Stimulated activated CD4-positive, alpha-beta T cell treated with anti-CD3 and anti-CD28 coated beads, TNF-alpha, amount 100 ng/mL, for 4 hours (primary cell): ENCODE data around the gene AGTRAP.

ENCODE experiments used
- DNase-seq, 3 experiments: peaks; one replicate each; pipeline ENCODE4 v3.0.0-alpha.2; 2020; ENCODE audit warnings: low read depth in 3 of 3

AGTRAP gene

DNA sequence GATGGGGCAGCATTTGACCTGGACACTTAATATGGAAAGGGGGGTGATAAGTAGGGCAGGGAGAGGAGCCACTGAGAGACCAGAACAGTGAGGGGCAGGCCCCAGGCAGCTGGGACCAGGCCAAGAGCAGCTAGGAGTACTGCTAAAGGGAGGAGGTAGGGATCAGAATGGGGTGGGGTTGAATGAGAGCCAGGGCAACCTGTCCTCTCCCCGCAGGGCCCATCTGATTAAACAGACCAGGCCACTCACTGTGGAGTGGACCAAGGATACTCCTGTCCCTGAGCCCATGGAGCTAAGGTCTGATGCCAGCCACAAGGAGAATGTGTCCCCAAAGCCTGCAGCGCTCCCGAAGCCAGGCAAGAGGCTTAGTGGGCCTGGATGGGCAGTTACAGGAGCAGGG, 28.2 kb downstream of the AGTRAP start:
- DNase-seq, result no peak

DNA sequence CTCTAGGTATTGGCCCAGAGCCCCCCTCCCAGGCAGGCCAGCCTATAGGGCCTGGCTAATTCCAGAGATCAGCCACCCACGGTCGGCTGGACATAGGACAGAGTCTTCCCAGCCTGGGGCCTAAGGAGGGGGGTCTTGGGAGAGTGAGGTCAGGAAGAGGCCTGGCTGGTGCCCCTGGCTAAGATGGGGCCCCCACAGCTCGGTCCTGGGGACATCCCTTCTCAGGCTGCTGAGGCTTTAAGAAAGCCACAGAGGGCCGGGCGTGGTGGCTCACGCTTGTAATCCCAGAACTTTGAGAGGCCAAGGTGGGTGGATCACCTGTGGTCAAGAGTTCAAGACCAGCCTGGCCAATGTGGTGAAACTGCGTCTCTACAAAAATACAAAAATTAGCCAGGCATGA, 28.6 kb downstream of the AGTRAP start:
- DNase-seq, result no peak

DNA sequence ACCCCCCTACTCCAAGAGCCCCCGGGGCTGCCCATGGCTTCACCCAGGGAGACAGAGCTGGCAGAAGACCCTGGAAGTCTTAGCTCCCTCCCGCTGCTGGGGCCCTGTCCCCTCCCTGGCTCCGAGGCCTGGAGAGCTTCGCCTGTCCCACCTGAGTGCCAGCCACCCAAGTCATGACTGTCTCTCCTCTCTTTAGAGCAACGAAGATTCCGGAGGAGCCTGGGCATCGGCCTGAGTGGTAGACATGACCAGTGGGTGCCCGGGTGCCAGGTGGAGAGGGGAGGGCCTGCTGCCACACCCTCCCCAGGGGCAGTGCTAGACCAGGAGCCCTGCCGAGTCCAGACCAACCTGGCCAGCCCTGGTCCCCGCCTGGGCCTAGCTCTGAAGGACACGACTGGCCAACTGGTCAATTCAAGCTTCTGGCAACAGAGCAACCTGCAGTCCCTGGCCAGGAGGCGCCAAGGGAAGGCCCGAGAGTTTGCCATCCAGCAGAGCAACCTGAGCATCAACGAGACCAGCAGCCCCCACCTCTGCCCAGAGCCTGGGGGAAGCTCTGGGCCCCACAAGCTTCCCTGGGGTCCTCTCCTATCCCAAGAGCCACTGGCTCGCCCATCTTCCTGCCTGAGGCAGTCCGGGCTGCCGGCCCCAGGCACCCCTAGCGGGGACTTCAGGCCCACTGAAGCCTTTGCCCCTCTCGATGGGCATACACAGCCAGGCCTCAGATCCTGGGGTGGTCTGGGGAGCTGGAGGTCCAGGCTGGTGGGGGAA, 29.9 kb downstream of the AGTRAP start:
- no peak for DNase-seq

DNA sequence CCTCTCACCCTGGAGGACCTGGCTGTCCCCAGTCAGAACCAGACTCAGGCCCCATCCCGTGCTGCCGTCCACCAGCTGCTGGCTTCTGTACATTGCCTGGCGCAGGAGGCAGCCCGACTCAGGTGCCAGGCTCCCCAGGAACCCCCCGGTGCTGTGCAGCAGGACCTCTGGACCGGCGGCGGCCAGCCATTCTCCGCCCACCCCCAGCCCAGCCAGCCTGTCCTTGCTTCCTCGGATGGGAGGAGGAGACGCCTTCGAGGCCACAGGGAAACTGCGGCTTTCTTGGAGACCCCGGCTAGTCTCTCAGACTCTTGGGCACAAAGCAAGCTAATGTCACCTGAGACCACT, 30.5 kb downstream of the AGTRAP start:
- DNase-seq, result no peak

DNA sequence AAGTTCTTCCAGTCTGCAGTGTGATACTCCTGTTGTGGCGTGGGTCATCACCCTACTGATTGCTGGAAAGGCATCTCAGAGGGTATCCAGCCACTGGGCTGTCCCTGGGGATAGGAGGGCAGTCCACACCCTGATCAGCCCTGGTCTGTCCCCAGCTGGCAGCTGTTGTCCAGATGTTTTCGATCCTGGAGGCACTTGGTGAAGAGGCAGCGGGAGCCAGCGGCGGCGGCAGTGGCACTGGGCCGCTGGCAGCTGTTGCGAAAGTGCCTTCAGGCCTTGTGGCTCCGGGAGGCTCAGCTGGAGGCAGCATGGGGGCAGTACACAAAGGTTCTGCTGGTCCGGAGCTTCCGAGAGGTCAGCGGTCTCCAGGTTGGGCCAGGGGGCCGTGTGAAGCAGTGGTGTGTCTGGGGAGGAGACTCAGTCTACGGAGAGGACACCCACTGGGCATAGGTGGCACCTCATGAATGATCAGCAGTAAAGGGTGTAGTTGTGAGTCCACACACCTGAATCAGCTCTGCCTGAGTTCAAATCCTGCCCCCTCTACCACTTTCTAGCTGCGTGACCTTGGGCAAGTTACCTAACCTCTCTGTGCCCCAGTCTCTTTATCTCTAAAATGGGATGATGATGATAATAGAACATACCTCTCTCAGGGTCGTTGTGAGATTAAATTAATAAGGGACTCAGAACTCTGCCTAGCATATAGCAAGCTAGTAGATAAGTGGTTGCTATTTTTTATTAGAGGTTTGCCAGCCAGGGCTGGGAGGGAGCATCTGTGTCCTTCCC, 32.2 kb downstream of the AGTRAP start:
- no peak for DNase-seq

DNA sequence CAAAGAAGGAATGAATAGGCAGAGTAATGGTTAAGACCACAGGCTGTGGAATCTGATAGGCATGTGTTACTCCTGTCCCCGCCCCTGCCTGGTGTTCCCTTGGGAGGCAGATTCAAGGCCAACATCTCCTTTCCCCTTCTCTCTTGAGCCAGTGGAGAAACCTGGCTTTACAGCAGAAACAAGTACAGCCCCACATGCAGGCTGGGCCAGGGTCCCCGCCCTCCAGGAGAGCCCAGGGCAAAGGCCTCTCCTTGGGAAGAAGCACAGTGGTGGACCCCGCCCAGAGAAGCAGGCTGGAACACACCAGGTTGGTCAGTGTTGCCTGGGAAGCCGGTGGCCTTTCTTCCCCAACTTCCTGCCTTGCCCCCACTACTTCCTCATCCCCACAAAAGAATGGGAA, 32.9 kb downstream of the AGTRAP start:
- DNase-seq, result no peak

DNA sequence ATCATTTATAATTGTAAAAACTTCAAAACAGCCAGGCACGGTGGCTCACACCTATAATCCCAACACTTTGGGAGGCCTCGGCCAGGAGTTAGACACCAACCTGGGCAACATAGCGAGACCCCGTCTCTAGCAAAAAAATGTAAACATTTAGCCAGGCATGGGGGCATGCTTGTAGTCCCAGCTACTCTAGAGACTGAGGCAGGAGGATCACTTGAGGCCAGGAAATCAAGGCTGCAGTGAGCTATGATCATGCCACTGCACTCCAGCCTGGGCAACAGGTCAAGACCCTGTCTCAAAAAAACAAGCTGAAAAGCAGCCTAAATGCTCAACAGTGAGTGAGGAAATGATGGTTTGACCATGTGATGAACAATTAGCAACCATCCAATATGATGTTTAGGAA, 33.3 kb downstream of the AGTRAP start:
- no peak for DNase-seq

DNA sequence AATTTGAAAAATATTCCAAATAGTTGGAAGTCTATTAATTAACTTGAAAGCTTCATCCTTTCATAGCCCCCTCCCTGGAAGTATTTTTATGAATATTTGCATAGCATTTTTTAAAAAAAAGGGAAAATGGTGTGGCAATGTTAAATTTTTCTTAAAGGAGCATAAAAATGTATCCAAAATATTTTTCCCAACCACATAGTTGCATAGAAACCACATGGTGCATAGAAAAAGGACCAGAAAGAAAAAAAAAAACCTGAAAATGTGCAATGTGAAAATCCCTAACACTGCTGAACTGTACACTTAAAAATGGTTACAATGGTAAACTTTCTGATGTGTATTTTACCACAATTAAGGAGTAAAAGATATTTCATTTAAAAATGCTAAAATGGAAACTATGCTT, 34.1 kb downstream of the AGTRAP start:
- no peak for DNase-seq

DNA sequence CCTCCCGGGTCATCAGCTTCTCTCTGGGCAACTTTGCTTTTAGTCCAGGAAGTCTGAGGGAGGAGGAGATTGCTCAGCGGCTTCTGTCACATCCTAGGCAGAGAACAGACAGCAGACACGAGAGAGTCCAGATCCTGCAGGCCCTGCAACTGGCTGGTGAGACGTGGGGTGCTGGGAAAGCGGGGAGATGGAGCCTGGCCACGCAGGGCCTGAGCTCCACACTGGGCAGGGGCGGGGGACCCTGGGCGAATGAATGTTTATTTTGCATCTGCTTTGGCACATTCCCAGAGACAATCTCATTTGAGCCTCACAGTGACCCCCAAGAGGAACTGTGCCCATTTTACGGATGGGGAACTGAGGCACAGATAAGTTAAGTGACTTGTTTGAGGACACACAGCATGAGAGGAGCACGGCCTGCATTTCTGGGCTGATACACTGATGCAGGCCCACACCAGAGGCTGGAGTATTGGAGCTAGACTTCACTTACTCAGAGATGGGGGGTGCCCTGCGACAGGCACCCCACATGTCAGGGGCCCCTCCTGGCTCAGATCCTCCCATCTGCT, 35.6 kb downstream of the AGTRAP start:
- DNase-seq, result no peak

DNA sequence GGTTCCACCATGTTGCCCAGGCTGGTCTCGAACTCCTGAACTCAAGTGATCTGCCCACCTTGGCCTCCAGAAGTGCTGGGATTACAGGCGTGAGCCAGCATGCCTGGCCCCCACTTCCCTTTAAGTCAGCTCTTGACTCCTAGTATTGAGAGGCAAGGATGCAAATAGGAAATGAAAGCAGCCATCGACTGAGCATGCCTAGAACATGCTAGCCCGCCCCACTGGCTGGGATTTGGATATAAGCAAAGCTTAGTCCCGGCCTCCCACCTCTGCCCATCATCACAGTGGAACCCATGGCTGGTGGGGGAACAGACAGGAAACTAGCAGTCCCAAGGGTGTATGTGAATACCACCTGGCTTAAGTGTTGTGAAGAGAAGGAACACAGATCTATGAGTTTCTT, 36.5 kb downstream of the AGTRAP start:
- DNase-seq, result no peak

DNA sequence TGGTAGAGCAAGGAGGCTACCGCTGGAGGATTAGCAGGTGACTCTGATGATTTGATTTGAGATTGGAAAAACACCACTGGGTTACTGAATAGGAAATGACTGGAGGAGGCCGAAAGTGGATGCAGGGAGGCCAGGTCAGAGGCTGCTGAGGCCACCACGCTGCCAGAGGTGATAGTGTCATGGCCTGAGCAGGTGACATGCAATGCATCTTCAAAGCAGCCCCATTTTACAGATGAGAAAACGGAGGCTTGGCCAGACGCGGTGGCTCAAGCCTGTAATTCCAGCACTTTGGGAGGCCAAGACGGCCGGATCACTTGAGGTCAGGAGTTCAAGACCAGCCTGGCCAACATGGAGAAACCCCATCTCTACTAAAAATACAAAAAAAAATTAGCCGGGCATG, 38.8 kb downstream of the AGTRAP start:
- no peak for DNase-seq

DNA sequence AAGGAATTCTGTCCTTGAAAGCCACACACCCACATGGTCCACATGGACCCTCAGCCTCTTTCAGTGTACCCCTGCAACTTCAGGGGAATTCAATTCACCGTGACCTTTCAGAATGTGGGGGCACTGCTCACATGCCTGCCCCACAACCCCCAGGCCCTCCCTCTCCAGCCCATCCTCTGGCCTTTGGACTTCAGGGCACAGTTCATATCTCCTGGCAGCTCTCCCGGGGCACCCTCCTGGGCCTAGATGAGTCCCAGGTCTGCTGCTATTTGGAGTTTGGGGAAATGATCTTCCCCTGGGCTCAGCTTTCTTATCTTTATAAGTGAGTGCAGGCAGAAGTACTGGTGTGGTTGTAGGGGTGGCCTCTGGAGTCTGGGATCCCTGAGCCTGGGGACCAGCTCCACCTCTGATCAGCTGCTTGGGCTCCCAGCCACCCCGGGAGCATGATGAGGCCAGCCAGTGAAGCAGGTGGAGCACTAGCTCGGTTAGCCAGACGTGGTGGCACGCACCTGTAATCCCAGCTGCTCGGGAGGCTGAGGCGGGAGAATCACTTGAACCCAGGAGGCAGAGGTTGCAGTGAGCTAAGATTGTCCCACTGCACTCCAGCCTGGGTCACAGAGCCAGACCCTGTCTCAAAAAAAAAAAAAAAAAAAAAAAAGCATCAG, 41.9 kb downstream of the AGTRAP start:
- no peak for DNase-seq

DNA sequence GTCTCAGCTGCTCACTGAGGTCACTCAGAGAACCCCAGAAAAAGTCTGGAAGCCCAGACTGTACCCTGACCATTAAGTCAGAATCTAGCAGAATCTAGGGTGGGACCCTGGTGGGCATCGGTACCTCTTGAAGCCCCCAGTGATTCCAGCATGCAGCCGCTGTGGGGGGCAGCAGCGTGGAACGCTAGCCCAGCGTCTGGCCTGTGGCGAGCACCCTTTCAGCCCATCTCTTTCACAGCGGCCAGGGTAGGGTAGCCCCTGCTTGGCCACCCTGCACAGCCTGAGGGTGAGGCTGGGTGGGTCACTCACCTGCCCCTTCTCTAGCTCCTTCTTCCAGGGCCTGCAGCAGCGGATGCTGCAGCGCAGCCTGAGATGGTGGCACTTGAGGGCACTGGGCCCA, 42.4 kb downstream of the AGTRAP start:
- no peak for DNase-seq

DNA sequence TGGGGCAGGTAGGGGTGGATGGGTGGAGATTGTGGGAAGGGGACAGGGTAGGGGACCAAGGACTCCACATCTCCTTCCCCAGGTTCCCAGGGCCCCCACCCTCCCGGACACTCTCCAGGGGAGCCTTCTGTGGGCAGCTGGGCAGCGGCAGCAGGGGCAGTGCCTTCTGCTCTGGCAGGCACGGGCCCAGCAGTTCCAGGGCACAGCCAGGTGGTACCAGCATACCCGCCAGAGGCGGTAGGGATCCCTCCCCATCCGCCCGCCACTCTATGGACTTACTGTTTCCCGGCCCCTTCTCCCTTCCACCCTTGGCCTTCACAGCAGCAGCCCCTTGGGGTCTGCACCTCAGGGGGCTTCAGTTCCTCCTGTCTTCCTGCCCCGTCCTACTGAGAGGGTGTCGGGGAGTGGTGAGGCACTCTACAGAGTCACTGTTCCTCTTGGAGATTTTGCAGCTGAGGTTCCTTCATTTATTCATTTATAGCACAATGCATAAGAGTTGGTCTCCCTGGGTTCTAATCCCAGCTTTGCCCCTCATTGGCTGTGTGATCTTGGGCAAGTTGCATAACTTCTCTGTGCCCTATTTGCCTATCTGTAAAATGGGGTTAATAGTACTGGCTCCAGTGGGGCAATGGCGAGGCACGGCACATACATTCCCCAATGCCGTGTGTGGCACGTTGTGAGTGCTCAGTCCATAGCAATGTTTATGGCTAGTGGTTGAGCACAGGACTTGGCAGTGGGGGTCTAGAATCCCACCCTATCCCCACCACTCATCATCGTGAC, 43.1 kb downstream of the AGTRAP start:
- DNase-seq, result no peak

DNA sequence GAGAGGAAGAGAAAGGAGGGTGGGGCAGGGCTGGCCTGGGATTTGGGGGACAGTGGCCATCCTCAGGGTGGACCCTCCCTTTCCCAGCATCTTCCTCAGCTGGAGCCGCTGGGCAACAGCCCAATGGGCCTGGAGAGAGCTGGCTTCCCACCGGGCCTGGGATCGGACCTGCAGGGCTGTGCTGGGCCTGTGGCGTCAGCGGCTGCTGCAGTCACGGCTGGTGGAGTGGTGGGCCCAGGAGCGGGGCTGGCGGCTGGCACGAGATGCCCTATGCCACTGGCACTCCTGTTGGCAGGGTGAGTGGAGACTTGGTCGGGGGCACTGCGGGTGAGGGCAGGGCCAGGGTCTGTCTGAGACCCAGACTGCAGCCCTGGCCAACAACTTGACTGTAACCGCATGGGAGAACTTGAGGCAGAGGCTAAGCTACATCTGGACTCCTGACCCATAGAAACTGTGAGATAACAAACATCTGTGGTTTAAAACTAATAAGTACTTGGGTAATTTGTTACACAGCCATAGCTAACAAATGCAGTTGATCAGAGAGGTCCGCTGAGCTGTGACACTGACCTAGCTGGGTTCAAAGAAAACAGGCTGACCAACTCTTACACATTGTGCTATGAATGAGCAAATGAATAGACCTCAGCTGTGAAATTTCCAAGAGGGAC, 43.9 kb downstream of the AGTRAP start:
- no peak for DNase-seq

DNA sequence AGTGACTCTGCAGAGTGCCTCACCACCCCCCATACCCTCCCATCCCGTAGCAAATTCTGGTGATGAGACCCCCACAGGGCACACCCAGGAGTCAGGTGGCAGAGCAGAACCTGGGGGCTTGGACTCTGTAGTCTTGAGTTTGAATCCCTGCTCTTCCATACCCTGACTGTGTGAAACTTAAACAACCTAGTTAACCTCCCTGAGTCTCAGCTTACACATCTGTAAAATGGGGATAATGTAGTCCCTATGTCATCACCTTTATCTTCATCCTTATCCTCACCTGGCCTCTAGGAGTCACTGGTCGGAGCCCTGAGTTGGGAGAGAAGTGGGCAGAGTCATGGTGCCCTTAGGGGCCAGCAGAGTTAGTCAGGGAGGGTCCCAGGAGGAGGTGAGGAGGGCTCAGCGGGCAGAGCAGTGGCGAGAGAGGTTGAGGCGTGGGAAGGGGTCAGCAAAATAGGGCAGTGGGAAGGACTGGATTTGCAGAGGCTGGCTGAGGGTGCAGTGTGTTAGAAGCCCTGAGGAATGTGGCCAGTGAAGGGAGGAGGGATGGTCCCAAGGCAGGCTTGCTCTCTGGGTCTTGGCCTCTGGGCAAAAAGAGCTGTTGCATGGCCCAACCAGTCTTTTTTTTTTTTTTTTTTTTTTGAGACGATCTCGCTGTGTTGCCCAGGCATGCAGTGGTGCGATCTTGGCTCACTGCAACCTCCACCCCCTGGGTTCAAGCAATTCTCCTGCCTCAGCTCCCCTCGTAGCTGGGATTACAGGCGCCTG, 44.6 kb downstream of the AGTRAP start:
- no peak for DNase-seq

DNA sequence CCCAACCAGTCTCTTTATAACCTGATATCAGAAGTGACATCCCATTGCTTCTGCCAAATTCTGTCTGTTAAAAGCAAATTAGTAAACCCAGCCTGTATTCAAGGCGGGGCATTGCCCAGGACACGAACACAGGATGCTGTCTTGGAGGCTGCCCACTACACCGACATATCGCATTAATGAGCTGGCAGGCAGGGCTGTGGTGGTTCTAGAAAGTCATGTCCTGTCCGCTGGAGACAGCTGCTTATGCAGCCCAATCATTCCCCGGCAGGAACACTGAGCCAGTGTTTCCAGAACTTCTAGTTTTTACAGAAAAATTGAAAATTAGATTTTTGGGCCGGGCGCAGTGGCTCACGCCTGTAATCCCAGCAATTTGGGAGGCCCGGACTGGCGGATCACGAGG, 45.4 kb downstream of the AGTRAP start:
- no peak for DNase-seq

DNA sequence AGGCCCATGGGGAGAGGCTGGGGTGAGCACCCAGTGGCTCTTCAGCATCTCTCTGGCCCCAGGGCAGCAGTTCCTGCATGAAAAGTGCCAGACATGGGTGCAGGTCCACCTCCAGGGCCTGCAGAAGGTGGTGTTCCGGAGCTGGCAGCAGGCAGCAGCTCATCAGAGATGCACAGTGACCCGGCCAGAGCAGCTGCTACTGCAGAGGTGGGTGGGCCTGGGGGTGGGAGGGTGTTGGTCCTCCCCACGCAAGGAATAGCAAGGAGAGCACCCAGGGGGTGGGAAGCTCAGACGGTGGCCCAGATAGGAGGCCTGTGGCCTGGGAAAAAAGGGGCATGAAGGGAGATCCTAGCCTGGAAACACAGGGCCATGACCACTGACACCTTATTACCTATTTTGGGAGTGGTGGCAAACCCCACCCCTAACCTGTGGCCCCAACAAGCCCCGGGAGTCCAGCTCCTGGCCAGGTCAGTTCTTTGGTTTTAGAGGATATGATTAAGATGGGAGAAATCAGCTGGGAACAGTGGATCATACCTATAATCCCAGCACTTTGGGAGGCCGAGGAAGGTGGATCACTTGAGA, 46.3 kb downstream of the AGTRAP start:
- DNase-seq, result no peak

DNA sequence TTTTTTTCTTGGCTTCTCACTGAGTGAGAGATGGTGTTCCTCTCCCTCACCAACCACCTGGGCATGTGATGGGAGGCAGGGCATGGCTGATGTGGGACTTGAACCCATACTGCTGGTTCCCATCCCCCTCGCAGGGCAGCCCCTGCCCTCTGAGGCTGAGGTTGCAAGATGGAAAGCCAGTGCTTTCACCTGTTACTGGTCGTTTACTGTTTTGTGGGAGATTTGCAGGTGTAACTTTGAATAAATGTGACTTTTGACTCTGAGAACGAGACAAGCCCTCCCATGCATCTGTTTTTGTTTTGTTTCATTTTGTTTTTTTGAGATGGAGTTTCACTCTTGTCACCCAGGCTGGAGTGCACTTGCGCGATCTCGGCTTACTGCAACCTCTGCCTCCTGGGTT, 47.6 kb downstream of the AGTRAP start:
- DNase-seq, result no peak
